Bone marrow (tissue), 2 donors: ENCODE results near the gene AKR1C2.
A peak's percentile ranks its signal among the peaks of the same experiment; 100 is the strongest.
"Not testable (repeated sequence)": the region's sequence is repeated elsewhere in the genome, so short reads cannot be mapped to it uniquely, and the experiment has no call there.

Experiments
- DNase-seq, 2 donors: peaks; one replicate each; lab custom pipeline; 2025; lab: John Stamatoyannopoulos, UW

Gene AKR1C2

DNA sequence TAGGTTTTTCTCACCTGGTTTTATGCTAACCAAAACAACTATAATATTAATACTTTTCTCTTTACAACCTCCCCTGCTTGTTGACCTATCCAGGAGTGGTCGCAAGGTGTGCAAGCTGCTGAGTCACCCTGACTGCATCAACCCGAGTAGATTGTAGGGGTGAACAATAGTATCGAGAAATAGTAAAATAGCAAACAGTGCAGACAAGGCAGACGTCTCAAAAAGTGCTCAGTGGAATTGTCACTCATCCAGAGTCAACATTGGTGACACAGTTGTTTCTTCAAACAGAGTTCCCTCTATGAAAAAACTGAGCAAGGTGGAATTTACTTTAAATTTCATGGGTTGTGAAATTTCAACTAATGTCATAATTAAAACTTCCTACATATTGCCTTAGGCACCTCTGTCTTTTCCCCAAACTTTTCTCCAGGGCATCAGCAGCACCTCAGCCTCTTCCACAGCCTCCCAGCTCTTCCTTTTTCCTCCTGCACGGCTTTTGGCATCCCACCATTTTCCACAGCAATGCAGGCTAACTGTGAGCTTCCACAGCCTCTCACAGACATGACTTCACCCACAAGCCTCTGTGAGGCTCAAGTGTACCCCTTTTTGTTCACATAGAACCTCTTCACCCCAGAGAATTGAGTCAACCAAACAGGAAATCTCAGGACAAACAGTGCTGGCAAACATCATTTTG, 46.6 kb downstream of the AKR1C2 start:
- not testable (repeated sequence) for DNase-seq

DNA sequence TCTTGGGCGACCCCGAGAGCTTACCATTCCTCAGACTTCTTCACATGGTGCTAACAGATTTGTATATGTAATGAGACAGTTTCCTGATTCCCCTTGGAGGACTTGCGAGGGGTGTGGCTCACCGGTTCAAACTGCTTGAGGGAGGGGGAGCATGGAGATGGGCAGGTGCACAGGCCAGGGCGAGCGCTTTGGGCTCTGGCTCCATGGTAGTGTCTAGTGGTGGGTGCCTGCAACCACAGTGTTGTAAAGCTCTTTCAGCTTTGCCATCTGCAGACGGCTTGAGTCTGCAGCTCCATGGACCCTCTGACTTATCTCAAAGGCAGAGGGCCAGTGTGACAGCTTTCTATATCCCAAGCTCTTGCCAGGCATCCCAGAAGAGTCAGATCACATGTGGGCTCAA, 47.6 kb downstream of the AKR1C2 start:
- DNase-seq = not testable (repeated sequence)

DNA sequence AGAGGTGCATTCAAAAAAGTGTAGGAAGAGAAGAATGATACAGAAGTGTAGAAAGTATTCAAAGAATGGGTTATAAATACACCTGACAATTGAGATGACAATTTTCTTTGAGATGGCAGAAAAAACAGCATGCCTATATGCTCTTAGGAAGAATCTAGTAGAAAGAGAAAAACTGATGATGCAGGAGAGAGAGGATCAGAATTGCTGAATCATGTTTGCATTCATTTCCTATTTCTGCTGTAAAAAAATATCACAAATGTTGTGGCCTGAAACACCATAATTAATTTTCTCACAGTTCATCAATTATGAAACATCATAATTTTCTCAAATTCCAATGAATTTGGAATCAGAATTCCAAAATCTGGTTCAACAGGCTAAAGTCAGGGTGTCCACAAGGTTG, 50.3 kb downstream of the AKR1C2 start:
- DNase-seq = no peak

DNA sequence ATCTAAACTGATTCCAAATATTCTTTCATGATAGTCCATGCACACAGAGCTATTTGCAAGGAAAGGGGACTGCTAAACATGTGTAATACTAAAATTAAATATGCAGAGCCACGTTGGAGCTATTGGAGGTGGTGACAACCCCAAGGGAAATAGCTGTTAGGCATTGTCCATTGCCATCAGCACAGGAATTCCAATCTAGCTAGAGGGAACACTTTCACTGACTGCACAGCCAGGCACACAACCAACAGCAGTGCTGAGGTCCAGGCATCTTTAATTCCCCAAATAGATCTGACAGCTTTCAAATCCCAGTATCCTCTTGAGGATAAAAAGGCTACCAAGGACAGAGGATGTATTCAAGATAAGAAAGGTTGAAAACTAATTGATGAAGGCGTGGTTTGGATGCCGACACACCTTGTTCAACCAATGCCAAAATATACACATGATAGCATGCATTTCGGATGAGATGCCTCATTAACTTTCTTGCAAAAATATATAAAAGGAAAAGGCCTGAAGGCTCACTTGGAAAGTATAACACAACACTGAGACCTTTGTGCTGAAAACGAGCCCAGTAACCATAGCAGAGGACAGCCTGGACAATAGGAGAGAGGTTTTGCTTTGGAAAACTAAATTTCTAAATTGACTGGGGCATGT, 52.0 kb downstream of the AKR1C2 start:
- not testable (repeated sequence) for DNase-seq

DNA sequence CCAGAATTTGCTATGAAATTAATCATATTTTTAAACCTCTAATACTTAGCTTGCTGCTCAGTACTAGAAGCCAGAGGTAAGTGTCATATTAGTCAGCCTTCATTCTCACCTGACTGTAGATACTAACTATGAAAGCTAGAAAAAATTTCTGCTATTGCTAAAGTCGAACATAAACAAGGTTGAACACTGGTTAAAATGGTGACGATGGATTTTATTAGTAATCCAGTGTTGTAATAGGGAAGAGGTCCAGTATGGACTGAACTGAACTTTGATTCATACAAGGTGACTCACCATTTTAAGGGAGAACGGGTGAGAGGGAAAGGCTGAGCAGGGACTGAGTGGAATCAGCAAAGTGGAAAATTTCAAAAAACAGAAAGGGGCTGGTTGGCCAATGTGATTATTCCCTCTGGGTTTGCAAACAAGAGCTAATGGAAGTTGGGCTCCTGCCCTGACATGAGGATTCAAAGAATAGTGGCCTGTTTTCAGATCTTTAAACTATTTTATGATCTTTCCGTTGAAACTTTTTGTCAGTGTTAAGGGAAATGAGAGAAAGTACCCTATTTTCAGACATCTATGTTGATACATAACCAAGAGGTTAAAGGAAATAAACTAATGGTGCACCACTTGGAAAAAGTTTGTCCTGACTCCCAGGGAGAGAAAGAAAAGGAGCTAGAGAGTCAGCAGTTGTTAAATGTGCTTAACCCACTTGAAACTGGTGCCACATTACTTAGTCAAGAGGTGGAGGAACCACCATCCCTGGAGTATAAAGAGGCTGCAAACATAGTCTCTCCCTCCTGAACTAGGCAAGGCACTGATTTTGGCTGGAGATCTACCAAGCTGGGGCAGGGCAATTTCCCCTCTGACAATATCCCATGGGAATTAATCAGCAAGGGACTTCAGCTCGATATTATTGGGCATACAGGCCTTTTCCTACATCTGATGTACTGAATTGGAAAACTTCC, 55.7 kb downstream of the AKR1C2 start:
- no peak for DNase-seq

DNA sequence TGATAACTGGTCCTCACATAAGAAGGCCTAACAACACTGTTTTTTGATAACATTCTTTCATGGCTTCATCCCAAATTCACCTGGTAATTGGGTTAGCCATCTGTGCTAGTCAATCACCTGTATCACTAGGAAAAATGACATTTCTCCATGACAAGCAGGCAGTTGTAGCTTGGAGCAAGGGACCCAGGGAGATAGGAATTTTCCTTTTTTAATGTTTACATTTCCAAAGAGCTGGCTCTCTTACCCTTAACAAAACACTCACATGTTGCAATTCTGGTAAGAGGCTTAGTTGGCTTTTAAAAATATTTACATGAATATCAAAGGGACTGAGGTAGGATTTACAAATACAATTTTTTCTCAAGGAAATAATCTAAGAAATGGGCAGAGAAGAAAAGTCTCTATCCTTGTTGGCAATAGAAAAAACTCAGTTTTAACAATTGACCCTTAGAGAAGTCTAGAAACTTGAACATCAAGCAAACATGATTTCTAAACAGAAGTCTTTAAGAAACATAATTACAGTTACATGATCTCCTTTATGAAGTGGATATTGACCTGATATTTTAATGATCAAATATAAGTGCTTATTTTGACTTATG, 56.5 kb downstream of the AKR1C2 start:
- no peak for DNase-seq

DNA sequence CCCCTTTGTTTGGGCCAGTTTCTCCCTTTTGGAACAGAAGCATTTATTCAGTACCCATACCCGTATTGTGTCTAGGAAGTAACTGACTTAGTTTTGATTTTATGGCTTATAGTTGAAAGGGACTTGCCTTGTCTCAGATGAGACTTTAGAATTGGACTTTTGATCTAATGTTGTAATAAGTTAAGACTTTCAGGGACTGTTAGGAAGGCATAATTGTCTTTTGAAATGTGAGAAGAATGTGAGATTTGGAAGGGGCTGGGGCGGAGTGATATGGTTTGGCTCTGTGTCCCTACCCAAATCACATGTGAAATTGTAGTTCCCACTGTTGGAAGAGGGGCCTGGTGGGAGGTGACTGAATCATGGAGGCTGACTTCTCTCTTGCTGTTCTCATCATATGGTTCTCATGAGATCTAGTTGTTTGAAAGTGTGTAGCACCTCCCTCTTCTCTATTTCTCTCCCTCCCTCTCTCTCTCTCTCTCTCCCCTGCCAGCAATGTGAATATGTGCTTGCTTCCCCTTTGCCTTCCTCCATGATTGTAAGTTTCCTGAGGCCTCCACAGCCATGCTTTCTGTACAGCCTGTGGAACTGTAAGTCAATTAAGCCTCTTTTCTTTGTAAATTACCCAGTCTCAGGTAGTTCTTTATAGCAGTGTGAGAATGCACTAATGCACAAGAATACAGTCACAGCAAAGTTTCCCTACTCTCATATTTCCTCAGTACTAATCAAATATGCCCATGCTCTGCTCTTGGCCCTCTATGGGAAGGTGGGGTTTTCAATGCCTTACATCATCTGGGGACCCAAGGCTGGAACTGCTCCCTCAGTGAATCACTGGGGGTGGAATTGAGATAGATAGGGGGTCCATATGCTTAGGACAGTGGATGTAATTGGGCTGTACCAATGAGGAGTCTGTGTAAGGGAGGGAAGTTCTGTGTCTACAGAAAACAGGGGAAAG, 57.6 kb downstream of the AKR1C2 start:
- no peak for DNase-seq

DNA sequence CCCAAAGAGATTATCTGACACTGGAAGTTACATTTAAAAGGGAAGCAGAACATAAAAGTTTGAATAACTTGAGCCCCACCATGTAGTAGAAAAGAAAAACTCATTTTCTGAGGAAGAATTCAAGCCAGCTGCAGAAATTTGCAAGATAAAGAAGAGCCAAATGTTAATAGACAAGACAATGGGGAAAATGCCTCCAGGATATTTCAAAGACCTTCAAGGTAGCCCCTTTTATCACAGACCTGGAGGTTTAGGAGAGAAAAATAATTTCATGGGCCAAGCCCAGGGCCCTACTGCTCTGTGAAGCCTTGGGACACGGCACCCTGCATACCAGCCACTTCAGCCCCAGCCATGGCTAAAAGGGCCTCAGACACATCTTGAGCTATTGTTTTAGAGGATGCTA, 58.8 kb downstream of the AKR1C2 start:
- DNase-seq = no peak

DNA sequence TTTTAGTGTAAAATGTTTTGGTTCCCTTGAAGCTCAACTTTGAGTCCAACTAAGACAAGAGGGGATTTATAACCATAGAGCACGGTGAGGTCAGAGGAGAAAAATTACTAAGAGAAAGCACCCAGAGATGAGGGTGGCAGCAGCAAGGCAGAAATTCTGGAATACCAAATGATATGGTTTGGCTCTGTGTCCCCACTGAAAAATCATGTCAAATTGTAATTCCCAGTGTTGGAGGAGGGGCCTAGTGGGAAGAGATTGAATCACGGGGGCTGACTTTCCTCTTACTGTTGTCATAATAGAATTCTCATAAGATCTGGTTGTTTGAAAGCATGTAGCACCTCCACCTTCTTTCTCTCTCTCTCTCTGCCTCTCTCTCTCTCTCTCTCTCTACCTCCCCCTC, 59.8 kb downstream of the AKR1C2 start:
- DNase-seq = no peak

DNA sequence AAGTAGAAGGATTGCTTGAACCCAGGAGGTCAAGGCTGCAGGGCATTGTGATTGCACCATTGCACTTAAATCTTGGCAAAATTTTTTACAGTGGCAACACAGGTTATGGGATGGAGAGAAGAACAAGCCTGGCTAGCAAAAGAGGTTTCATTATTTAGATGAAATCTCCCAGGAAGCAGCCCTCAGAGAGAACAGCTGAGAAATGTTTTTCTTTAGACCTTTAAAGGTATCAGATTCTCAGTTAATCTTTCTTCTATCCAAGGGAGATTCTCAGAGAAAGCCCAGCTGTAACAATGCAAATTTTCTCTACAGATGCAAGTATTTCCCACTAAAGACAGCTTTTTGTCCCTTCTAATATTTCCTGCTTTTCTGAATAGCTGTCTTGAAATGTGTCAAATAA, 60.2 kb downstream of the AKR1C2 start:
- DNase-seq = not testable (repeated sequence)

DNA sequence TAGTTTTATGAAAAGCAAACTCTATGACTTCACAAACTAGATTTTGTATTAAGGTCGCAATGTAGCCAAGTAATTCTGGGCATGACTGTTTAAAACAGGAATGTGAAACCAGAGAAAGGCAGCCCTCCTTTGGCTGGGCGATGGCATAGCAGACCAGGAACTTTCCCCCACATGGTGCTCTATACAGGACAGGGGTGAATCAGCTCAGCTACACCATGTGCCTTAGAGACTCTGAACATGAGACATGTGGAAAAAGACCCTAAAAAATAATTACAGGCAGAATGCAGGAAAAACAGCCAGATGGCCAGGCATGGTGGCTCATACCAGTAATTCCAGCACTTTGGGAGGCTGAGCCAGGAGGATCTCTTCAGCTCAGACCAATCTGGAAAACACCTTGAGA, 60.7 kb downstream of the AKR1C2 start:
- DNase-seq = peak in 1 of 2 donors; percentile 8

DNA sequence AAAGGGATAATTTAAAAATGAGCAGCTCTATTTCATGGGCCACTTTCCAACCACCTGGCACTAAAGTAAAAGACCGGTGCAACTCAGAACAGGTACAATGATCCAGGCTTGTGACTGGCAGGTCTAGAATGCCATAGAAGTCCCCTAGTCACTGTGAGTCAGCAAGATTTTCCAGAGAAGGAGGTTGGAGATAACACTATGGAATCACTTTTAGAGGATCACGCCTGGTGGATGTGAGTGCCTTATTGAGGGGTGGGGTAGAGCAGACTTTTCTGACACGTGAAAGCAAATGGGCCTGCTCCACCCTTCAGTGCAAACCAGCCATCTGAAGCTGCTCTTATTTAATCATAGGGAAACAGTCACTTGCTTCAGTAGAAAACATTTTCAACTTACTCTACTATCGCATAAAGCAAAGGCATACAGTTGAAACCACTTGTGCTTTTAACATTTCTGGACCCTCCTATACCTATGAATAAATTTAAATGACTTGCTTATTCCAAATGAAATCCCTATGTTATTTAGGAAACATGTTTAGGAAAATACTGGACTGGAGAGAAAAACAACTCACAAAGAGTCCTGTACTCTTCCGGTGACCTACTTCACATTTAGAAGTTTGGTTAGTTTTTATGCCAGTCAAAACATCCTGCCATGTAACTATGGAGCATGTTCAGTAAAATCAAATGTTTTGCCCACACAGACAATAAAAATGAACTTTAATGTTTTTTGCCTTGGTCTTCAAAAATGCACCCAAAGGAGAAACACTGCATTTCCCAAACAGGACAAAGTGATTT, 61.9 kb downstream of the AKR1C2 start:
- DNase-seq = no peak

DNA sequence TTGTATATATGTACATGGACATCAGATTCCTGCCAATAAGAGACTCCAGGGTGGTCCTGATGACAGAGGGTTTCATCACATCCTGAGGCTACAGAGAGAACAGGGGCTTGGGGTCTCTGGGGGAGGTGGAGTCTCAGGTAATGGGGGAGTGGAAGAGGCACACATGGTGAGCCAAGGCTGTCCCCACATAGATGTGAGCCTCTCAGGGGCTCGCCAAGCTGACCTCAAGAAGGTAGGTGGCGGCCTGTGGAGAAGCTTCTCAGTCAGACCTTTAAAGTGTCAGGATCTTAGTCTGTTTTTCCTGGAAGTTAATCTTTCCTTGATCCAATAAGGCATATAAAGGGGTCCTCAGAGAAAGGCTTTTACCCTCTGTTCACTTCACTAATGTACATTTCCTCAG, 62.7 kb downstream of the AKR1C2 start:
- DNase-seq = not testable (repeated sequence)

DNA sequence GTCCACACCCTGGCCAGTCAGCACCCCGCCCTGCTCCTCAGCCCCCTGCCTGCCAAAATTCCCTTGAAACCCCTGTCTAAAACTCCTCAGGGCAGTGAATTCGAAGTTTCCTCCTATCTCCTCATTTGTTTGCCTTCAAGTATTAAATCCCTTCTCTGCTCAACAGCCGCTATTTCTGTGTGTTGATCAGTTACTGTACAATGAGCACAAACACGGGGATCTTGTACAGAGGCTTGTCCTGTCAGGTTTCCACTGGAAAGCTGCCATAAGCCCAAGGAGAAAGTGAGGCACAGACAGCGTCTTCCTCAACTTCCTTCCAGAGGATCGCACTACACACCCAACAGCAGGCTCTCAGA, 63.6 kb downstream of the AKR1C2 start:
- not testable (repeated sequence) for DNase-seq

DNA sequence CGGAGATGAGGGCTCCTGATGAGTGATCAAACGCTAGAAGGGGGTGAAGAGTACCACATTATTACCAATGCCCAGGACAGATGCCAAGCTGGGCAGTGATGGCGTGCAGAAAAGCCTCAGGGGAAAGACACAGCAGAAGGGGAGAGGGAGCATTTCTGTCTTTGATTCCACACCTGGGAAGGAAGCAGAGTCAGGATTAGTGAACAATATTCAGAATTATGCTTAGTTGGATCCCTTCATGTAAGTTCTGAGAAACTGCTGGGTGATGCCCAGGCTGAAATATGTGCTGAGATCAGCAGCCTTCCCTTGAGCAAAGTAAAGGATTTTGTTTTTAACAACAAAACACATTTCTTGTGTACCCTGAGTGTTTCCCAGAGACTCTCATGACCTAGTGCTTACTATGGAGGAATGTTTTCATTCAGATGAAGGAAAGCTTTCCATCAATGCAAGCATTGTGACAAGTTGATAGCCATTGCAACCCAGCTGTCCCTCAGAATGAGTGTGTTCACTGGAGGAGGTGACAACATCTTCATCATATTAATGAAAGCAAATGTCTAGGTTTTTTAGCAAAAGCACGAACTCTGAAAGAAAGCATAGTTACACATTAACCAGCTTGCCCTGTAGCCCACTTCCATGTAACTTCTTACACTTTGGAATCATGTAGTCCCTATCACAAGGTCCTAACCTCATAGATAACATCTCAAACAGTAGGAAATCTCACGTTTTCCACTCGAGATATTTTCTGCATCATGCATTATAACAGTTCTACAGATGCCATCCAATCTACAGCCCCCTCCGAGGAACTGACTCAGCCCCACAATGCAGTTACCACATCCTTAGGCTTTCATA, 64.2 kb downstream of the AKR1C2 start:
- DNase-seq = no peak
